GM12874 (cell line): ENCODE measurements around the gene TTC39C.

Experiments
- CTCF ChIP-seq: IDR thresholded peaks from 2 replicates; pipeline ENCODE4 v1.5.1; 2011; ENCODE audit warnings: low read depth, mild to moderate bottlenecking, control low read depth, low read length, moderate library complexity; ENCODE audit not compliant: insufficient read depth

The TTC39C gene

GRCh38 chr18:24120676-24121075 lies 106.1 kb downstream of the TTC39C start:
- no peak for TF ChIP-seq CTCF

- TF ChIP-seq CTCF, result no peak
Observed at GRCh38 chr18:24121625-24122024, 107.1 kb downstream of the TTC39C start.

- no peak for TF ChIP-seq CTCF
Observed at GRCh38 chr18:24126155-24126961, 111.8 kb downstream of the TTC39C start.

- TF ChIP-seq CTCF, result no peak
Observed at GRCh38 chr18:24127735-24128134, 113.2 kb downstream of the TTC39C start.

- no peak for TF ChIP-seq CTCF
Observed at GRCh38 chr18:24128700-24129099, 114.1 kb downstream of the TTC39C start.

- TF ChIP-seq CTCF, result no peak
Observed at GRCh38 chr18:24130494-24130893, 115.9 kb downstream of the TTC39C start.

GRCh38 chr18:24136967-24137373 lies 122.4 kb downstream of the TTC39C start:
- no peak for TF ChIP-seq CTCF

- no peak for TF ChIP-seq CTCF
Observed at GRCh38 chr18:24138409-24138788, 123.8 kb downstream of the TTC39C start.
